Suprapubic skin (tissue), 4 donors: ENCODE data around the gene UNC45B. TPM values are rescaled to one million over a fixed set of nuclear protein-coding genes. Genes with fewer than 3 reads are reported as not detected.
"Not testable (repeated sequence)": the region's sequence is repeated elsewhere in the genome, so short reads cannot be mapped to it uniquely, and the experiment has no call there.

Experiments used
- DNase-seq, 2 donors: peaks; one replicate each; pipeline ENCODE4 v3.0.0-alpha.2; 2019; ENCODE audit warnings: low spot score in 2 of 2
- H3K27ac ChIP-seq: fragments of 200-600 bp; sonication (generic); one replicate; pipeline ENCODE4 v1.5.1; 2019
- H3K27me3 ChIP-seq: fragments of 200-600 bp; sonication (generic); one replicate; pipeline ENCODE4 v1.5.1; 2019
- H3K36me3 ChIP-seq: fragments of 200-600 bp; sonication (generic); one replicate; pipeline ENCODE4 v1.5.1; 2019
- H3K4me1 ChIP-seq: fragments of 200-600 bp; sonication (generic); one replicate; pipeline ENCODE4 v1.5.1; 2019
- H3K4me3 ChIP-seq: fragments of 200-600 bp; sonication (generic); one replicate; pipeline ENCODE4 v1.5.1; 2019; ENCODE audit warnings: mild to moderate bottlenecking
- H3K9me3 ChIP-seq: fragments of 200-600 bp; sonication (generic); one replicate; pipeline ENCODE4 v1.5.1; 2019
- CTCF ChIP-seq, 2 donors: fragments of 200-600 bp in 1 of 2; fragments of 450-650 bp in 1 of 2; sonication (generic) in 1 of 2; IDR thresholded peaks; one replicate each; pipeline ENCODE4 v1.5.1; 2016 to 2019; ENCODE audit warnings: antibody characterized with exemption in 2 of 2, mild to moderate bottlenecking in 1 of 2, moderate library complexity in 1 of 2
- EP300 ChIP-seq: sonication (generic); formaldehyde crosslinking; IDR thresholded peaks from one replicate; pipeline ENCODE4 v1.6.1; 2017; ENCODE audit warnings: antibody characterized with exemption
- POLR2A ChIP-seq, 2 donors: fragments of 450-650 bp; IDR thresholded peaks; one replicate each; pipeline ENCODE4 v1.6.1; 2017; ENCODE audit warnings: antibody characterized with exemption in 2 of 2, mild to moderate bottlenecking in 2 of 2, moderate library complexity in 2 of 2
- POLR2AphosphoS5 ChIP-seq, 3 donors: sonication (generic); formaldehyde crosslinking; IDR thresholded peaks; one replicate each; pipeline ENCODE4 v1.6.1; 2017; ENCODE audit warnings: antibody characterized with exemption in 3 of 3
- WGBS: methylation state at CpG from one replicate; pipeline ENCODE4 v1.1.5; 2018; 5-methylcytosine and 5-hydroxymethylcytosine counted together
- total RNA-seq, 4 donors: library from RNA; depleted of rRNA; stranded (reverse); fragments of >200 nt; gene quantifications; one replicate each; pipeline ENCODE4 v1.1.0, GENCODE V29; 2016

Gene UNC45B
- total RNA-seq, 4 donors from 2014 or later: not detected

- H3K36me3 ChIP-seq: no peaks in the 10 kb centered on the region
- 72% methylated on average over 11 of the region's 11 CpGs for WGBS
- TF ChIP-seq POLR2AphosphoS5 (IDR thresholded peaks at IDR 0.05) (no peak), POLR2A (IDR thresholded peaks at IDR 0.05) (no peak), EP300 (no peak), CTCF (IDR thresholded peaks at IDR 0.05) (no peak)
- no peaks in the 10 kb centered on the region for H3K4me1 ChIP-seq
- no peak overlapping the region for H3K4me3 ChIP-seq
- H3K27me3 ChIP-seq: no peaks in the 10 kb centered on the region
- DNase-seq: no peak
- no peaks in the 10 kb centered on the region for H3K9me3 ChIP-seq
- no peak overlapping the region for H3K27ac ChIP-seq
Observed at GRCh38 chr17:35191001-35191695, 43.5 kb downstream of the UNC45B start.

- H3K36me3 ChIP-seq: no peaks in the 10 kb centered on the region
- no peaks in the 10 kb centered on the region for H3K9me3 ChIP-seq
- 70% methylated on average over 8 of the region's 8 CpGs for WGBS
- DNase-seq: no peak
- no peak overlapping the region for H3K4me3 ChIP-seq
- TF ChIP-seq EP300: no peak
- no peak for TF ChIP-seq POLR2AphosphoS5 (IDR thresholded peaks at IDR 0.05)
- TF ChIP-seq CTCF (IDR thresholded peaks at IDR 0.05): no peak
- no peak for TF ChIP-seq POLR2A (IDR thresholded peaks at IDR 0.05)
- H3K27me3 ChIP-seq: no peaks in the 10 kb centered on the region
- no peak overlapping the region for H3K27ac ChIP-seq
- no peaks in the 10 kb centered on the region for H3K4me1 ChIP-seq
Observed at GRCh38 chr17:35192708-35193107, 45.1 kb downstream of the UNC45B start.

GRCh38 chr17:35194001-35194400, 46.4 kb downstream of the UNC45B start, which contains the start of gene SLC35G3:
Gene SLC35G3, minus strand, starts transcription at chr17:35194393. Its CDS starts 86 bp downstream, at chr17:35194307.
- not testable (repeated sequence) for H3K4me1 ChIP-seq, H3K27ac ChIP-seq, H3K4me3 ChIP-seq, DNase-seq, H3K27me3 ChIP-seq, H3K9me3 ChIP-seq, H3K36me3 ChIP-seq
- WGBS: 90% methylated on average over 12 of the region's 12 CpGs

- H3K4me1 ChIP-seq, H3K4me3 ChIP-seq, H3K27ac ChIP-seq, H3K27me3 ChIP-seq, H3K36me3 ChIP-seq, DNase-seq, H3K9me3 ChIP-seq: not testable (repeated sequence)
- 96% methylated on average over 16 of the region's 31 CpGs for WGBS
Observed at GRCh38 chr17:35195062-35195461, 47.4 kb downstream of the UNC45B start.

GRCh38 chr17:35202582-35202981, 55.0 kb downstream of the UNC45B start:
- H3K4me1 ChIP-seq, H3K27me3 ChIP-seq, DNase-seq, H3K36me3 ChIP-seq, H3K4me3 ChIP-seq, H3K9me3 ChIP-seq, H3K27ac ChIP-seq: not testable (repeated sequence)
- WGBS: 80% methylated on average over 1 of the region's 2 CpGs

- H3K27ac ChIP-seq: no peak overlapping the region
Observed at GRCh38 chr17:35210741-35211140, 63.1 kb downstream of the UNC45B start.

More at GRCh38 chr17:35210741-35211140, 63.1 kb downstream of the UNC45B start:
- WGBS: 90% methylated on average over 7 of the region's 7 CpGs
- Histone ChIP-seq H3K4me1 (no peaks in the 10 kb centered on the region), H3K27me3 (no peaks in the 10 kb centered on the region), H3K4me3 (no peak overlapping the region), H3K9me3 (no peaks in the 10 kb centered on the region), H3K36me3 (no peaks in the 10 kb centered on the region)
- no peak for DNase-seq
- no peak for TF ChIP-seq POLR2AphosphoS5 (IDR thresholded peaks at IDR 0.05)
- no peak for TF ChIP-seq POLR2A (IDR thresholded peaks at IDR 0.05)
- TF ChIP-seq CTCF (IDR thresholded peaks at IDR 0.05): no peak
- no peak for TF ChIP-seq EP300
